Medulla oblongata (tissue), 1 donor: ENCODE measurements around the gene SLC35F3.
A peak's percentile ranks its signal among the peaks of the same experiment; 100 is the strongest.
"Not testable (repeated sequence)": the region's sequence is repeated elsewhere in the genome, so short reads cannot be mapped to it uniquely, and the experiment has no call there.

Experiments used
- DNase-seq: peaks from one replicate; pipeline ENCODE4 v3.0.0-alpha.2; 2015; ENCODE audit errors: extremely low spot score

SLC35F3 gene

DNA sequence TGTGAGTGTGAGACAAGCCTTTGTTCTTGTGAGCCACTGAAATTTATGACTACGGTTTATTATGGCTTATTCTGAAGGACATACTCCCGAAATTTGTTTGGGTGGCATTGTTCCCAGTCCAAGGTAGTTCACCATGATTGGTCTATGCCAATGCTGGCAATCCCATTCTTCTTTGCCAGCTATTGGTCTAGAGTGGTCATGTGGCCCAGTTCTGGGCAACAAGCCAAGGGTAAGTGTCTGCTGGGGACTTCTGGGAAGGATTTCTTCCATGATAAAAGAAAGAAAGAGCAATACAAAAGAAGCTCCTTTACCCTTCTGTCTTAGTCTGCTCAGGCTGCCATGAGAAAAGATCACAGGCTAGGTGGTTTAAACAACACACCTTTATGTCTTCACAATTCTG lies 201.6 kb downstream of the SLC35F3 start:
- DNase-seq: no peak

DNA sequence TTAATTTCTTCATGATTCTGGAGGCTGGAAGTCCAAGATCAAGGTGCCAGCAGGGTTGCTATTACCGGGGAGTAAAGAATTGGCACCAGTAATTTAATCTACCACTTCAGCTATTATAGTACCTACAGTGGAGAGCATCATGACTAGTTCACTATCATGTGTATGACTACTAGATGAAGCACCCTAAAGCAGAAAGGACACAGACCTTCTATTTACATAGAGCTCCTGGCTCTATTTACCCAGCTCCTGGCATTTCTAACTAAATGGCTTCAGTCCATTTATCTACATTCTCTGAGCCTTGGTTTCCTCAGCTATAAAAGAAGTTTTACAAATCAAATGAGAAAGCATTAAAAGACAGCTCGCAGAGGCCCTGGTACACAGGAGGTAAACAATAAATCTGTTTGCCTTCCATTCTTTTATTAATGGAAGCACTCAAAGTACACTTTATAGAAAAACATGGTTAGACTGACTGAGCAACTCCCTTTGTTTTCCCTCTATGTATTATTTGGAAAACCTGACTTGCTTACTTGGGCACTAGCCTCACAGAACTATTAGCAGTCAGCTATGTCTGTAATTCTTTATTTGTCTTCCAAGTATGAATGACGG lies 203.0 kb downstream of the SLC35F3 start:
- no peak for DNase-seq

DNA sequence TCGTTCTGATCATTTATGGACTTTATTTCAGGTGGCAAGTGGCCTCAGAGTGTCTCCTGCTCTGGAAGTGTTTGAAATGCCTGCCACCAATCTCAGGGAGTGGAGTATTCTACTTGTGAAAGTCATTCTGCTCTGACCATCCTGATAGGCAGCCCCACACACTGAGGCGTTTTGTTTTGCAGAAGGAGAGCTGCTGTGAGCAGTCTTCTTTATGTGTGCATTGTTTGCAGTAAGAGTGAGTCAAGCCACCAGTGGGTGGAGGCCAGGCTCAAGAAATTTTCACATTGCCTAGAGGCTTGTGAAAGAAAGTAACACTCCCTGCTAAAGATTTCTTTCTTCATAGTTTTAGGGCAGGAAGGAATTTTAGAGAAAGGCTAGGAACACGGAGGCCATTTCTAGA lies 204.4 kb downstream of the SLC35F3 start:
- DNase-seq: no peak

DNA sequence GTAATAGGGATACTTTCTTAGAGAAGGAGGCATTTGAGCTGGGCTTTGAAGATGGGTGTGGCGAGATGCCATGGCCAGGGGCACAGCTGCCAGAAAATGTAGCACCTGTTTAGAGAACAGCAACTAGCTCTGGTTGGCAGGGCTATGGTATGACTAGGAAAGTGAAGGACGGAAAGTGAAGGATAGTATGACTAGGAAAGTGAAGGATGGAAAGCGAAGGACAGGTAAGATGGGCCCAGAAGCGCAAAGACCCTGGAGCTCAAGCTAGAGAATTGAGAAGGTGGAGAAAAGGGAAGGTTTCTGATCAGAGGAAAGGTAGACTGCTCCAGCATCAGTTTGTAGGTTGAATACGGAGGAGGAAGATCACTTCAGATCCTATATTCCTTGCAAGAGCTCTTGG lies 205.4 kb downstream of the SLC35F3 start:
- DNase-seq: no peak

DNA sequence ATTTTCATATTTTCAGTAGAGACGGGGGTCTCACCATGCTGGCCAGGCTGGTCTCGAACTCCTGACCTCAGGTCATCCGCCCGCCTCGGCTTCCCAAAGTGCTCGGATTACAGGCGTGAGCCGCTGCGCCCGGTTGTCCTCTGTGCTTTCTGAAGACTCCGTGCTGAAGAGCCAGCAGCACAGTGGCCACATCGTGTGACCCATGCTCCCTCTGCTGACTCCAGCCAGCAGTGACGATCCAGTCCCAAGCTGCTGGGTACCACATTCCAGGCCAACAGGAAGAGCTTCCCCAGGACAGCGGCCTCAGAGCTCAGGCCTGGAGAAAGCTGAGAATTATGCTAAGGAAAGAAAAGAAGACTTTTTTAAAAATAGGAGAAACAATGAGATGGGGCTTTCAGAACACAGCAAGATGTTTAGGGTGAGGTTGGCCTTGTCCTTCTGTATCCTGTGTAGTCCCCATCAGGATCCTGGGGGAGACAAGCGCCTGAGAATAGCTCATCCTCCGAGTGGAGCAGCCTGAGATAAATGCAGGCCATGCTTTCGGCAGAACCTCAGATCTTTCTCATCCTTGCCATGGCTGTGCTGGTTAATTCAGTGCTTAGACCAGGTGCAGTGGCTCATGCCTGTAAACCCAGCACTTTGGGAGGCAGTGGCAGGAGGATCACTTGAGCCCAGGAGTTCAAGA lies 207.1 kb downstream of the SLC35F3 start:
- peak; percentile 61 for DNase-seq

DNA sequence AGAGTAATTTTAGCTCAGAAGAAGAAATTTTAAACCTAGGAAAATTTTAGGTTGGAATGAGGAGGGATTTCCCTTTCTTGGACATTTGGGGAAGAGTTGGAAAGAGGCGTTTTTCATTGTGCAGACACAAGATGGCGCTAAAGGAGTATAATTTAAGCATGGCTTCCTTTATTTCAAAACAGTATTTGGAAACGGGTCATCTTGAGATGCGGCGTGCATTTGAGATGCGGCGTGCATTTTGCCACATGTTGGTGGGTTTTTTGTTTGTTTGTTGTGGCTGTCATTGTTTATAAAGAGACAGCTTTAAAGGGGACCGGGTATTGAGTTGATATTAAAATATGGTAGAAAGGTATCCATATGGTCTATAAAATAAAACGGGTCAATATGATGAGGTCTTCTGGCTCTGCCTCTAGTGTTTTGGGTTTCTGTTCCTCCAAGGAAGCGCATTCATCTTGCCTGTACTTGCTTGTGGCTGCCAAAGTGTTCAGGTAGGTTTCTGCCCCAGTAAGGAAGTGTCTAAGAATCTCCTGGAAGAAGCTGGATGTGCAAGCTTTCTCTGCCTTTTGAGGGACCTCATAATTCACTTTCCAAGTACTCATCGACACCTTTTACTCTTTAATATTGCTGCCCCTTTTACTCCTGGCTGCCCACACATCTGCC lies 210.3 kb downstream of the SLC35F3 start:
- peak; percentile 80 for DNase-seq

DNA sequence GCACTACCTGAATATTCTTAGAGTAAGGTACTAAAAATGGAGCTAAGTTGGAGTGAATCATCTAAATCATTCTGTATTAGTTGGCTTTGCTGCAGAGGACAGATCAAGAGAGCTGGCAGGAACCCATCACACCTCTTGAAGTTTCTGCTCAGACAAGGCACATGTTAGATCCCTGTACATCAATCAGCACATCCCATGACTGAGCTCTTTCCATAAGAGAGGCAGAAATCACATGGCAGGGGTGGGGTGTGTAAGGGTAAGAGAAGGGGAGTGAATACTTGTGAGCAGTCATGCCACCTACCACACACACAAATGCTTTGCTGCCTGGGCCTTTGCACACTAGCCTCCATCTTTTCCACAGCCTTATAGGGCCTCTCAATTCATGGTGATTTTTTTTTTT lies 214.4 kb downstream of the SLC35F3 start:
- DNase-seq: no peak

DNA sequence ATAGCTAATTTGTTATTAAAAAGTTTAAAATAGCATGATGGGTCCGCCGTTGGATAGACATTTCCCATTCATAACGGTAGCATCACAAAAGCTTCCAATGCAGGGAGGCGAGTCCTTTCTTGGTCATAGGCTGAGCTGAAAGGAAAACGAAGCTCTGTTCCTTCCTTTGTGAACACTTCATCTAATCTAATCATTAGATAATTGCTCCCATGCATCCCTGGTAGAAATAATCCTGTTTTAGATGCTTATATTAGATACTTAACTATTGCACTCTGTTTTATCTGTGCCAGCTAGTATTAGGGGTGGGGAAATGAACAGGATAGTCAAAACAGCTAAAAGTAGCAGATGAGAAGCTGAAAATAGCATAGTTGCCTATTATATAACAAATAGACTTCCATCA lies 215.0 kb downstream of the SLC35F3 start:
- no peak for DNase-seq

DNA sequence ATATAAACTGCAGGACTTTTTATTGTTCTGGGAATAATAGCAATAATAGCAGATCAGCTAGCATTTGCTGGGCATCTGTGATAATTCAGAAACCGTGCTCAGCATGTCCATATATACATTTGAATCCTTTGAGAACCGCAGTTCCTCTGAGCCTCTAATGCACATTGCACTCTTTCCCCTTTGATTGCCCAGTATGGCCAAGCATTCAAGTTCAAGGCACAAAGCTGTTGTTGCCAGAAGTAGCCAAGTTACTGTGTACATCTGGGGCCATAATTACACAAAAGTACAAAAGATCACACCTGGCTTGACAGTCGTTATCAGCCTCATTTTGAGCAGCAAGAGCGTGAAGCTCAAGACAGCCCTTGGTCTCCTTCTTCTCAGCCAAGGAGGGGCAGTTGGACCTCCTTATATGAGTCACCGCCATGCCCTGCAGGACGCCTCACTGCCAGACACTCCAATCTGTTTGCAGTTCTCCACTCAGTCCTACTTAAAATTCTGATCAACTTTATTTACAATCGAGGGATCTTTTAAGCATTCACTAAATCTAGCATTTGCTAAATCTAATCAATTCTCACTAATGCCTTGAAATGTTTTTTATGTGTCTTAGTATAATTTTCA lies 216.0 kb downstream of the SLC35F3 start:
- DNase-seq: no peak

DNA sequence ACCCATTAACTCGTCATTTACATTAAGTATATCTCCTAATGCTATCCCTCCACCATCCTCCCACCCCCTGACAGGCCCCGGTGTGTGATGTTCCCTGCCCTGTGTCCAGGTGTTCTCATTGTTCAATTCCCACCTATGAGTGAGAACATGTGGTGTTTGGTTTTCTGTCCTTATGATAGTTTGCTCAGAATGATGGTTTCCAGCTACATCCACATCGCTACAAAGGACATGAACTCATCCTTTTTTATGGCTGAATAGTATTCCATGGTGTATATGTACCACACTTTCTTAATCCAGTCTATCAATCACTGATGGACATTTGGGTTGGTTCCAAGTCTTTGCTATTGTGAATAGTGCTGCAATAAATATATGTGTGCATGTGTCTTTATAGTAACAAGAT lies 217.2 kb downstream of the SLC35F3 start:
- DNase-seq: not testable (repeated sequence)

DNA sequence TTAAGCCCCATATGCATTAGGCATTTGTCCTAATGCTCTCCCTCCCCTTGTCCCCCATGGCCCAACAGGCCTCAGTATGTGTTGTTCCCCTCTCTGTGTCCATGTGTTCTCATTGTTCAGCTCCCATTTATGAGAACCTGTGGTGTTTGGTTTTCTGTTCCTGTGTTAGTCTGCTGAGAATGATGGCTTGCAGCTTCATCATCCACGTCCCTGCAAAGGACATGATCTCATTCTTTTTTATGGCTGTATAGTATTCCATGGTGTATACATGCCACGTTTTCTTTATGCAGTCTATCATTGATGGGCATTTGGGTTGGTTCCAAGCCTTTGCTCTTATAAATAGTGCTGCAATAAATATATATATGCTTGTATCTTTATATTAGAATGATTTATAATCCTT lies 218.1 kb downstream of the SLC35F3 start:
- DNase-seq: not testable (repeated sequence)

DNA sequence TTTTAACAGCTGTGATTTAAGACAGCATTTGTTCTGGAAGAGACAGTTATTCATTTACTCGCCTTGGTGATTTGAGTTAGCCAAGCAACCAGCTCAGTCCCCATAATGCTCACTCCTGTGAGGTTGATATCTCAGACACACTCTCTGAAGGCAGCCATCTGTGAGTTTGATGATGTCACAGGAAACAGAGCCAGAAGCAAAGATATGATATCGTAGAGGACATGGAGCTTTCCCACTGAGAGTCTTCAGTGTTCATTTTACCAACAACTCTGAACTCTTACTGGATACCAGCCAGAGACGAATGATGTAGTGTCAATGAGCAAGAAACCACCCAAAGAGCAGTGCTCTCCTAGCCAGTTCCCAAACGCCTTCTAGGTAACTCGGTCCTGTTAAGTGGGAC lies 219.4 kb downstream of the SLC35F3 start:
- no peak for DNase-seq

DNA sequence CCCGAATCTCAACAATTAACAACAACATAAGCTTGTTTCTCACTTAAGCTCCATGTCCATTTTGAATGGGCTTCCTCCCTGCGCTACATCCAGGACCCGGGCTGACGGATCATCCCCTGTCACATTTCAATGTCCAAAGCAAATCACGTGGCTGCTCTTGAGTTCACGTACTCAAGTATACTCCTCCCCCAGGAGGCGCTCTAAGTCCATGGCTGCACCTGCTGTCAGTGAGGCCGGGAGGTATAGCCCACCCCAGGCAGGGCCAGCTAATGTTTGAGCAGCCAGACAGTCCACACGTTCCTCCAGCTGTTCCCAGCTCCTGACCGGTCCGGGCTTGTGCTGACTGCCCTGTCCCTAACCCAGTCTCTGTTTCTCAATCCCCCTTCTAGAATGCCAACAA lies 220.8 kb downstream of the SLC35F3 start:
- DNase-seq: no peak

DNA sequence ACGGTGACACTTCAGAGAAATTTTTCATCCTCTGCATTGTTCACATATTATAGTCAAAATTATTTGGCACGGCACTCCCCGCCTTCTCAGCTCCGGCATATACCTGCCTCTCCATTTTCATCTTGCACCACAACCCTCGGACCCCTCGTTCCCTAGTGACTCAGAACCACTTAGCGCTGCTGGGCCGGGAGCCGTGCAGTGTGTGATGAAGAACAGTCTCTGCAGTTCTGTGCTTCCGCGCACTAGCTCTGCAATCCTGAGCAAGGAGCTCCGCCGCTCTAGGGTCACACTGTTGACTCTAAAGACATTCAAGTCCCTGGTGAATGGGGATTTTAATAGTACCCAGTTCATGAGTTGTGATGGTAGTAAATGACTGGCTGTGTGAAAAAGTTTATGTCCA lies 221.2 kb downstream of the SLC35F3 start:
- no peak for DNase-seq

DNA sequence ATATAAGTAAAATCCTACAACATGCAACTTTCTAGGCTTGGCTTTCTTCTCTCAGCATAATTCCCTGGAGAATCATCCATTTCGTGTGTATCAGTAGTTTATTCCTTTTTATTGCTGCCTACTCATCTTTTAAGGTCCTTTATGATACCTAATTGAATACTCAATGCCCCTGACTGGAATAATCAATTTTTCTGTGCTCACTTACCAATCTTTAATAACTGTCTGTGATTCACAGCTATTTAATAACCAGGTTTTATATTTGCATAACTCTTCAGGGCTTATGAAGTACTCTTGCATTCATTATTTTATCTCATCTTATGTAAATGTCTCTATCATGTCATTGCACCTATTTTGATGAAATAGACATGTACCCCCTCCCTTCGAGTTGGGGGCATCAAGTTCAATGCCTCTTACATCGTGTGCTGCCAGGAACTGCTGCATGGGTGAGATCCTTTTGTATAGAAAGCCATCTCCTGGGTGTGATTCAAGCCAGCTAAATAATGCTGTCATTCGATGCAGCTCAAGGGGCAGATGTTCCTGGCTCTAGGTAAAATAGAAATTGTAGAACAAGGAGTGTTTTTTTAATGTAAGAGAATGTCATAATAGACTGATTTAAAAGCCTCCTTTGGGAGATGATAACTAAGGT lies 222.7 kb downstream of the SLC35F3 start:
- DNase-seq: no peak

DNA sequence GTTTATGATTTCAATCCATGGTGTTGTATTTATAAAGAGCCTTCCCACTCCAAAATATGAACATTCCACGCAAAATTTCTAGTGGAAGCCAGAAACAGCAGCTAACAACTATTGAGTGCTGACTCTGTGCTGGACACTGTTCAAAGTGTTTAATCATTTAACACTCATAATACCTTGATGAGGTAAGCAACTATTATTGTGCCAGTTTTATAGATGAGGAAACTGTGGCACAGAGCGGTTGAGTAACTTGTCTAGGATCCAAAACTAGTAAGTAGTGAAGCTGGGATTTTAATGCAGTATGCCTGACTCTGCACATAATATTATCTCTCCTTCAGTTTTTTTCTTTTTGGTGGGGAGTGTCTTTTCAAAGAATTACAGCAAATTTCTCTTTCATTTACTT lies 228.3 kb downstream of the SLC35F3 start:
- DNase-seq: no peak

DNA sequence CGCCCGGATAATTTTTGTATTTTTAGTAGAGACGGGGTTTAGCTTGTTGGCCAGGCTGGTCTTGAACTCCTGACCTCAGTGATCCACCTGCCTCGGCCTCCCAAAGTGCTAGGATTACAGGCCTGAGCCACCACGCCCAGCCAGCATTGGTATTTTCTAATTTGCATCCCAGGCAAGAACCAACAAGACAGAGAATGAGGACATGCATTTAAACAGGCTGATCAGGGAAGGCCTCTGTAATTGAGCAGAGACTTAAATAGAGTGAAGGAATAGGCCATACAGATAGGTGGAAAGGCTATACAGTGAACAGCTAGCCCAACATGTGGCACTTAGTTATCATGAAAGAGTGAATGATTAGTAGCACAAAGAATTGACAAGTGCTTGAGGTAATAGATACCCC lies 230.4 kb downstream of the SLC35F3 start:
- DNase-seq: no peak

DNA sequence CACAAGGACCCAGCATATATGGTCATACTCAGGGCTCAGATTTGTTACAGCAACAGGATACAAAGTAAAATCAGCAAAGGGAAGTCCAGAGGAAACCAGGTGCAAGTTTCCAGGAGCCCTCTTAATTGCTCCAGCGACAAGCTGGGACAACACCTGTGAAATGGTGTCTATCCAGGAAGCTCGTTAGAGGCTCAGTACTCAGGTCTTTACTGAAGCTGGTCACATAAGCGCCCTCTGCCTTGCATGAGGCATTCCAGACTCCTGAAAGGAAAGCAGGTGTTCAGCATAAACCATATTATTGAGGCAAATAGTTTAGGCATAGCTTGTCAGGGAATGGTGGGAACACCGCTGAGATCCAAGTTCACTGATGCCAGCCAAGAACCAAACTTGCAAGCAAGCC lies 231.0 kb downstream of the SLC35F3 start:
- no peak for DNase-seq

DNA sequence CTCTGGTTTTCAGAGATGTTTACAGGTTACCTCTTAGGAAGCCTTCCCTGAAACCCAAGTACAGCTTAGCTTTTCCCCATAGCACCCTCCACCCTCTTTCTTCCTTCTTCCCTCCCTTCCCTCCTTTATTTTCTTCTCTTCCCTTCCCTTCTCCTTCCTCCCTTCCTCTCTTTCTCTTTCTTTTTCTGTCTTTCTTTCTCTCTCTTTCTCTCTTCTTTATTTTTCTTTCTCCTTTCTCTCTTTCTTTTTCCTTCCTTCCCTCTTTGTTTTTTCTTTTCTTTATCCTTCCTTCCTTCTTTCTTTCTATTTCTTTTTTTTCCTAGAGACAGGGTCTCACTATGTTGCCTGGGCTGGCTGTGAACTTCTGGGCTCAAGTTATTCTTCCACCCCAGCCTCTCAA lies 231.6 kb downstream of the SLC35F3 start:
- DNase-seq: no peak

DNA sequence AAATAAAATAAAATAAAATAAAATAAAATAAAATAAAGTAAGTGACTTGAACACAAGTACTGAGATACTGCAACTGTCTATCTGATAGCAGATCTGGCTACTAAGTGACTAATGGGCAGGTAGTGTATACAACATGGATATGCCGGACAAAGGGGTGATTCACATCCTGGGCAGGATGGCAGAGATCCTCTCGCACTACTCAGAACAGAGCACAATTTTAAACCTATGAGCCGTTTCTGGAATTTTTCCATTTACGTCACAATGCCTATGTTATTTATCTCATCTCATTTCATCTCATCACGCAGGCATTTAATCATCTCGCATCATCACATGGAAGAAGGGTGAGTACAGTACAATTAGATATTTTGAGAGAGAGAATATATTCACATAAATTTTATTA lies 235.5 kb downstream of the SLC35F3 start:
- no peak for DNase-seq

DNA sequence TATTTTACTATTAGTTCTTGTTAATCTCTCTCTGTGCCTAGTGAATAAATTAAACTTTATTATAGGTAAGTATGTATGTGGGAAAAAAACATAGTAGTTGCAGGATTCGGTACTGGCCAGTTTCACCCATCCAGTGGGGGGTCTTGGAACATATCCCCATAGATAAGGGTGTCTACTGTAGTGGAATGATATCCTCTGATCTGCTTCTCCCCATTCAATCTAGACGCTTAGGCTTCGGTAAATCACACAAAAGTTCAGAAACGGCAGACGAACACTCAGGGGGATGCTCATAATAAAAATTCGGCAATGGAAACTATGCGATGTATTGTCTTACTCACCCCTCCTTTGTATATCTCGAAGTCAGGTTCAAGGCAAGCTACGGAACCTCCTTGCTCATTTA lies 235.9 kb downstream of the SLC35F3 start:
- no peak for DNase-seq

DNA sequence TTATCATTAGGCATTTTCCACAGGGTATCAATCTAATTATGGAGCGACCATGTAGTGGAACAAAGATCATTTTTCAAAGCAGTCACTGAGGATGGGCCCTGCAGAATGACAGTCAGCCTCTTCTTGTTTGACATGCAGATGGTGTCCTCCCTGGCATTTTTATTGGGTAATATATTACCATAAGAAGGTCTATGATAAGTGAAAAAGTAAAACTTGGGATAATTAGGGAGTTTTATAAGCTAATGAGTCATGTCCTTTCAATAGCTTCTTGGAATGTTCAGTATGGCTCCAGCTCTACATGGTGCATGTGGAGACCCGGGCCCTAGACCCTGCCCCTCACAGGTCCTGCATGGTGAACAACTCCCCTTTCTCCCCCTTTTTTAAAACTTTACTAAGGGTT lies 236.5 kb downstream of the SLC35F3 start:
- no peak for DNase-seq
